ENCODE data around the gene IL17A.
A peak's percentile ranks its signal among the peaks of the same experiment; 100 is the strongest.

Gene IL17A

DNA sequence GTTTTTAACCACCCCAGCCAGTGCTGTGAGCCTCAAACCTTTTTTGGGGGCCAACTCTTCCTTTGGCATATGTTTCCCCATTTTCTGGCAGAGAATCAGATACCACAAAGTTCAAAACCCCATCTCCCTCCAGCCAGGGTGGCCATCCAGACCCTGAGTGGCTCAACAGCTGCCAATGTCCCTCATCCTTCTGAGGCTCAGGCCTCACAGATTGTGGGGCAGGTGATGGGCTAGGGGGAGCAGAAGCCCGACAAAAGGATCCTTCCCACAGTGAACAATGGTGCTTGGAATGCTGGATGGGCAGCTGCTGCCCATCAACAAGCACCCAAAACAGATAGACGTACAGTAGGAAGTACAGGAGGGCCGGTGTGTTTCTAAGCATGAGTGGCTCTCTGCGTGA, 42.6 kb upstream of the IL17A start:
- H3K27ac ChIP-seq (ENCODE audit: low read length) = no peak overlapping the region
- TF ChIP-seq, protein P1, sequence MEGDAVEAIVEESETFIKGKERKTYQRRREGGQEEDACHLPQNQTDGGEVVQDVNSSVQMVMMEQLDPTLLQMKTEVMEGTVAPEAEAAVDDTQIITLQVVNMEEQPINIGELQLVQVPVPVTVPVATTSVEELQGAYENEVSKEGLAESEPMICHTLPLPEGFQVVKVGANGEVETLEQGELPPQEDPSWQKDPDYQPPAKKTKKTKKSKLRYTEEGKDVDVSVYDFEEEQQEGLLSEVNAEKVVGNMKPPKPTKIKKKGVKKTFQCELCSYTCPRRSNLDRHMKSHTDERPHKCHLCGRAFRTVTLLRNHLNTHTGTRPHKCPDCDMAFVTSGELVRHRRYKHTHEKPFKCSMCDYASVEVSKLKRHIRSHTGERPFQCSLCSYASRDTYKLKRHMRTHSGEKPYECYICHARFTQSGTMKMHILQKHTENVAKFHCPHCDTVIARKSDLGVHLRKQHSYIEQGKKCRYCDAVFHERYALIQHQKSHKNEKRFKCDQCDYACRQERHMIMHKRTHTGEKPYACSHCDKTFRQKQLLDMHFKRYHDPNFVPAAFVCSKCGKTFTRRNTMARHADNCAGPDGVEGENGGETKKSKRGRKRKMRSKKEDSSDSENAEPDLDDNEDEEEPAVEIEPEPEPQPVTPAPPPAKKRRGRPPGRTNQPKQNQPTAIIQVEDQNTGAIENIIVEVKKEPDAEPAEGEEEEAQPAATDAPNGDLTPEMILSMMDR (IDR thresholded peaks at IDR 0.05; ENCODE audit: borderline replicate concordance, extremely low read depth, low read length, poor library complexity, severe bottlenecking) = no peak
- no peak for TF ChIP-seq EZH2 (IDR thresholded peaks at IDR 0.05; ENCODE audit: borderline replicate concordance, low read depth, low read length, severe bottlenecking)
- H3K27me3 ChIP-seq (ENCODE audit: insufficient read depth, low read length, poor library complexity) = no peaks in the 10 kb centered on the region
- ATAC-seq (ENCODE audit: insufficient read depth, low read depth) = no peak
- H3K79me2 ChIP-seq (ENCODE audit: insufficient read depth, low read length) = no peaks in the 10 kb centered on the region
- H3K4me1 ChIP-seq (ENCODE audit: insufficient read depth, low read length) = 0 out of 2 replicates have a peak, but pooled peaks cover 5% of the 10 kb centered on the region
- no peak overlapping the region for H3K9ac ChIP-seq (ENCODE audit: low read depth, low read length)
- H3K4me2 ChIP-seq (ENCODE audit: insufficient read depth, low read length) = no peak overlapping the region
- no peak overlapping the region for H3K4me3 ChIP-seq (ENCODE audit: low read depth in 1 of 2, low read length in 2 of 2)
- H2AFZ ChIP-seq (ENCODE audit: low read depth, low read length) = no peak overlapping the region
- no peaks in the 10 kb centered on the region for H4K20me1 ChIP-seq (ENCODE audit: insufficient read depth, low read length)
- H3K9me3 ChIP-seq (ENCODE audit: insufficient read depth, low read length, severe bottlenecking) = peaks cover 3% of the 10 kb centered on the region
- DNase-seq = no peak
- H3K36me3 ChIP-seq (ENCODE audit: insufficient read depth, low read length) = no peaks in the 10 kb centered on the region

DNA sequence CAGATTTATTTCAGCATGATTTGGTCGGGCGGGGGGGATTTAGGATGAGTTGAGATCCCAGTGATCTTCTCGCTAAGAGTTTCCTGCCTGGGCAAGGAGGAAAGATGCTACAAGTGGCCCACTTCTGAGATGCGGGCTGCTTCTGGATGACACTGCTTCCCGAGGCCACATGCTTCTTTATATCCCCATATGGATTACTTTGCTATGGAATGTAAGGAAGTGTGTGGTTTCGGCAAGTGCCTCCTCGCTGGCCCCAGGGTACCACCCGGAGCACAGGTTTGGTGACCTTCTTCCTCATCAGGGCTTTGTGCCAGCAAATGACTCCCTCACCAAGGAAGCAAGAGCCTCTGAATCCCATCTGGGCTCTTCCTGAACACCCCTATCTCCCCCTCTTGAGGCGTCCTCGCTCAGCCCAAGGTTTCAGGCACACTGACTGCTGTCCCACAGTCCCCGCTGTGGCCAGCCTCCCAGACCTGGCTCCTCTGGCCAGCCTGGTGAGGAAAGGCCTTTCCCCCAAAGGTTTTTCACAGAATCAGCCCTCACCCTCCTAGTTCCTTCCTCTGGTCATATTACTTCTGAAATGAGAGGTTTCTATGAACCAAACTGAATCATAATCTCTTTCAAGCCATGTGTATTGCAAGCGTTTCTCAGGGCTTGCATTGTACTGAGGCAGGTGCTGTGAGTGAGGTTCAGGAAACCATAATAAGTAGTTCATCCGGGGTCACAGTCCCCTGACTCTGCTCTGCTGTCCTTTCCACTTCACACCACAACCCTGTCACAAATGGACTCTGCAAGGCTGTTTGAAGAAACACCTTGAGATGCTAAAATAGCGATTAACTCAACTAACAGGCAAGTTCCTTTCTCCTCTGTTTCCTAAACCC, 41.7 kb upstream of the IL17A start:
- H3K27me3 ChIP-seq (ENCODE audit: insufficient read depth, low read length, poor library complexity) = no peaks in the 10 kb centered on the region
- DNase-seq = no peak
- H3K4me1 ChIP-seq (ENCODE audit: insufficient read depth, low read length) = 0 out of 2 replicates have a peak, but pooled peaks cover 5% of the 10 kb centered on the region
- H3K4me2 ChIP-seq (ENCODE audit: insufficient read depth, low read length) = no peak overlapping the region
- TF ChIP-seq, protein P1 (IDR thresholded peaks at IDR 0.05; ENCODE audit: borderline replicate concordance, extremely low read depth, low read length, poor library complexity, severe bottlenecking) = no peak
- no peak for TF ChIP-seq EZH2 (IDR thresholded peaks at IDR 0.05; ENCODE audit: borderline replicate concordance, low read depth, low read length, severe bottlenecking)
- H3K9ac ChIP-seq (ENCODE audit: low read depth, low read length) = no peak overlapping the region
- H3K4me3 ChIP-seq (ENCODE audit: low read depth in 1 of 2, low read length in 2 of 2) = no peak overlapping the region
- H3K27ac ChIP-seq (ENCODE audit: low read length) = no peak overlapping the region
- H3K36me3 ChIP-seq (ENCODE audit: insufficient read depth, low read length) = no peaks in the 10 kb centered on the region
- H2AFZ ChIP-seq (ENCODE audit: low read depth, low read length) = no peak overlapping the region
- no peaks in the 10 kb centered on the region for H3K79me2 ChIP-seq (ENCODE audit: insufficient read depth, low read length)
- ATAC-seq (ENCODE audit: insufficient read depth, low read depth) = peak; percentile 44; the same call in 1 of the 3 replicates
- H3K9me3 ChIP-seq (ENCODE audit: insufficient read depth, low read length, severe bottlenecking) = peaks cover 3% of the 10 kb centered on the region
- H4K20me1 ChIP-seq (ENCODE audit: insufficient read depth, low read length) = no peaks in the 10 kb centered on the region

DNA sequence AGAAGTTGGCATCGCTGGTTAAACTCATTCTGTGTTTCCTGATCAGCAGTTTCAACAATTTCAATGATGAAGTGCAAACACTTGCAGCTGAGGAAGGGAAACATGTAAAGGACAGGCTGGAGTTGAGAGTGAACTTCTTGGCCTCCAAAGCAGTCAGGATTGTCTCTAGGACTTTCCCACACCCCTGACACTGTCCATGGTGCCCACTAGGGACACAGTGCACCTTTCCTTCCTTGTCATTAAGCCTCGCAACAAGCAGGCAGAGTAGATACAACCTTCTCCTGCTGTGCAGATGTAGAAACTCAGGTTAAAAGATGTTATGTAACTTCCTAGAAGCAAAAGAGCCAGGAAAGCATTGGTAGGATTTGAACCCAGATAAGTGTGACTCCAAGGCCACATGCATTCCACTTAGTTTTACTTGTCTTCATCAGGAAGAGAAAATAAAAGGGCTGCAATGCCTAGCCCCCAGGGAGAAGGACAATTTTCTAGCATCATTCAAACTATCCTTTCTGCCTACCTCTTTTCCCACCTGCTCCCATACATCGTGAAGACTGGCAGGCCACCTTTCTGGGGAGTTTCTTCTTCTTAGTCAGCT, 39.2 kb upstream of the IL17A start:
- TF ChIP-seq EZH2 (IDR thresholded peaks at IDR 0.05; ENCODE audit: borderline replicate concordance, low read depth, low read length, severe bottlenecking) = no peak
- TF ChIP-seq, protein P1 (IDR thresholded peaks at IDR 0.05; ENCODE audit: borderline replicate concordance, extremely low read depth, low read length, poor library complexity, severe bottlenecking) = no peak
- DNase-seq (no peak), ATAC-seq (ENCODE audit: insufficient read depth, low read depth) (no peak)
- Histone ChIP-seq H3K27me3 (ENCODE audit: insufficient read depth, low read length, poor library complexity) (no peaks in the 10 kb centered on the region), H3K36me3 (ENCODE audit: insufficient read depth, low read length) (no peaks in the 10 kb centered on the region), H4K20me1 (ENCODE audit: insufficient read depth, low read length) (no peaks in the 10 kb centered on the region), H3K27ac (ENCODE audit: low read length) (no peak overlapping the region), H2AFZ (ENCODE audit: low read depth, low read length) (no peak overlapping the region), H3K79me2 (ENCODE audit: insufficient read depth, low read length) (no peaks in the 10 kb centered on the region), H3K4me2 (ENCODE audit: insufficient read depth, low read length) (no peak overlapping the region), H3K9ac (ENCODE audit: low read depth, low read length) (no peak overlapping the region), H3K4me3 (ENCODE audit: low read depth in 1 of 2, low read length in 2 of 2) (no peak overlapping the region), H3K4me1 (ENCODE audit: insufficient read depth, low read length) (0 out of 2 replicates have a peak, but pooled peaks cover 5% of the 10 kb centered on the region), H3K9me3 (ENCODE audit: insufficient read depth, low read length, severe bottlenecking) (peaks cover 3% of the 10 kb centered on the region)
